ENCODE measurements around the gene DPH1. TPM values are rescaled to one million over a fixed set of nuclear protein-coding genes. Genes with fewer than 3 reads are reported as not detected.
A peak's percentile ranks its signal among the peaks of the same experiment; 100 is the strongest.

The DPH1 gene
- total RNA-seq, 3 donors from 2014 or later (not counting 1 experiment from before 2014, with no cell fraction given): 60.2 to 65.2 (median 63.2) TPM

GRCh38 chr17:2057175-2057759 is 27.3 kb downstream of the DPH1 start:
- H3K4me3 ChIP-seq (ENCODE audit: low read length): no peak overlapping the region
- Mint-ChIP-seq H3K27ac (no peak overlapping the region), H3K4me1 (peaks cover 16 to 30% of the 10 kb centered on the region in 2 donors), H3K9me3 (no peaks in the 10 kb centered on the region), H3K27me3 (ENCODE audit: low read depth in 2 of 2) (no peaks in the 10 kb centered on the region), H3K4me3 (no peak overlapping the region), H3K36me3 (no peaks in the 10 kb centered on the region)
- ATAC-seq: no peak
- 24% methylated on average over 81 of the region's 81 CpGs for WGBS (ENCODE audit: insufficient coverage)
- peak in 1 of 2 donors; percentile 28 for DNase-seq
- TF ChIP-seq, protein P1, sequence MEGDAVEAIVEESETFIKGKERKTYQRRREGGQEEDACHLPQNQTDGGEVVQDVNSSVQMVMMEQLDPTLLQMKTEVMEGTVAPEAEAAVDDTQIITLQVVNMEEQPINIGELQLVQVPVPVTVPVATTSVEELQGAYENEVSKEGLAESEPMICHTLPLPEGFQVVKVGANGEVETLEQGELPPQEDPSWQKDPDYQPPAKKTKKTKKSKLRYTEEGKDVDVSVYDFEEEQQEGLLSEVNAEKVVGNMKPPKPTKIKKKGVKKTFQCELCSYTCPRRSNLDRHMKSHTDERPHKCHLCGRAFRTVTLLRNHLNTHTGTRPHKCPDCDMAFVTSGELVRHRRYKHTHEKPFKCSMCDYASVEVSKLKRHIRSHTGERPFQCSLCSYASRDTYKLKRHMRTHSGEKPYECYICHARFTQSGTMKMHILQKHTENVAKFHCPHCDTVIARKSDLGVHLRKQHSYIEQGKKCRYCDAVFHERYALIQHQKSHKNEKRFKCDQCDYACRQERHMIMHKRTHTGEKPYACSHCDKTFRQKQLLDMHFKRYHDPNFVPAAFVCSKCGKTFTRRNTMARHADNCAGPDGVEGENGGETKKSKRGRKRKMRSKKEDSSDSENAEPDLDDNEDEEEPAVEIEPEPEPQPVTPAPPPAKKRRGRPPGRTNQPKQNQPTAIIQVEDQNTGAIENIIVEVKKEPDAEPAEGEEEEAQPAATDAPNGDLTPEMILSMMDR (IDR thresholded peaks at IDR 0.05): no peak
- H3K9me3 ChIP-seq (ENCODE audit: control insufficient read depth, insufficient read depth, low read length): no peaks in the 10 kb centered on the region
- H3K27me3 ChIP-seq (ENCODE audit: control insufficient read depth, insufficient read depth, low read length): no peaks in the 10 kb centered on the region
- H3K27ac ChIP-seq (ENCODE audit: low read length): no peak overlapping the region
- H3K36me3 ChIP-seq (ENCODE audit: control insufficient read depth, insufficient read depth, low read length): peaks cover 3% of the 10 kb centered on the region
- H3K4me1 ChIP-seq (ENCODE audit: control insufficient read depth, insufficient read depth, low read length): peaks cover 49% of the 10 kb centered on the region
- intact Hi-C loops (cut with micrococcal nuclease): no loop called here

- no peaks in the 10 kb centered on the region for H3K9me3 ChIP-seq (ENCODE audit: control insufficient read depth, insufficient read depth, low read length)
- no peaks in the 10 kb centered on the region for H3K27me3 ChIP-seq (ENCODE audit: control insufficient read depth, insufficient read depth, low read length)
- peaks cover 47% of the 10 kb centered on the region for H3K4me1 ChIP-seq (ENCODE audit: control insufficient read depth, insufficient read depth, low read length)
- peaks cover 3% of the 10 kb centered on the region for H3K36me3 ChIP-seq (ENCODE audit: control insufficient read depth, insufficient read depth, low read length)
- peak overlapping the region; percentile 58 for H3K4me3 Mint-ChIP-seq
- H3K36me3 Mint-ChIP-seq: no peaks in the 10 kb centered on the region
- H3K4me3 ChIP-seq (ENCODE audit: low read length): no peak overlapping the region
- peak in 1 of 2 donors; percentile 57 for DNase-seq
- ATAC-seq: no peak
- H3K27ac ChIP-seq (ENCODE audit: low read length): no peak overlapping the region
- H3K27me3 Mint-ChIP-seq (ENCODE audit: low read depth in 2 of 2): no peaks in the 10 kb centered on the region
- H3K9me3 Mint-ChIP-seq: no peaks in the 10 kb centered on the region
- TF ChIP-seq, protein P1 (IDR thresholded peaks at IDR 0.05): no peak
- 49% methylated on average over 98 of the region's 98 CpGs for WGBS (ENCODE audit: insufficient coverage)
- H3K4me1 Mint-ChIP-seq: peaks cover 16 to 33% of the 10 kb centered on the region in 2 donors
- intact Hi-C loops (cut with micrococcal nuclease): no loop called here
- H3K27ac Mint-ChIP-seq: peak overlapping the region in 1 of 2 donors; percentile 23
Observed at GRCh38 chr17:2057760-2058585, 28.0 kb downstream of the DPH1 start.

GRCh38 chr17:2058586-2059546 is 28.9 kb downstream of the DPH1 start:
- ATAC-seq (peak; percentile 24 to 58 (median 35)), DNase-seq (peak; percentile 80 to 81)
- H3K36me3 Mint-ChIP-seq: no peaks in the 10 kb centered on the region
- no peak overlapping the region for H3K27ac ChIP-seq (ENCODE audit: low read length)
- H3K9me3 Mint-ChIP-seq: no peaks in the 10 kb centered on the region
- TF ChIP-seq, protein P1 (IDR thresholded peaks at IDR 0.05): peak; percentile 86
- peak overlapping the region; percentile 82 for H3K4me3 Mint-ChIP-seq
- H3K9me3 ChIP-seq (ENCODE audit: control insufficient read depth, insufficient read depth, low read length): no peaks in the 10 kb centered on the region
- no peaks in the 10 kb centered on the region for H3K27me3 Mint-ChIP-seq (ENCODE audit: low read depth in 2 of 2)
- peaks cover 12 to 33% of the 10 kb centered on the region in 2 donors for H3K4me1 Mint-ChIP-seq
- H3K36me3 ChIP-seq (ENCODE audit: control insufficient read depth, insufficient read depth, low read length): peaks cover 10% of the 10 kb centered on the region
- H3K4me3 ChIP-seq (ENCODE audit: low read length): peak overlapping the region; percentile 15
- H3K27ac Mint-ChIP-seq: peak overlapping the region; percentile 79 to 80
- H3K27me3 ChIP-seq (ENCODE audit: control insufficient read depth, insufficient read depth, low read length): no peaks in the 10 kb centered on the region
- H3K4me1 ChIP-seq (ENCODE audit: control insufficient read depth, insufficient read depth, low read length): peaks cover 41% of the 10 kb centered on the region
- 7% methylated on average over 67 of the region's 78 CpGs for WGBS (ENCODE audit: insufficient coverage)
- intact Hi-C loops (cut with micrococcal nuclease): no loop called here

All from natural killer cell (primary cell).